IMR-90 (cell line): ENCODE measurements around the gene COX4I1. TPM values are rescaled to one million over a fixed set of nuclear protein-coding genes. Genes with fewer than 3 reads are reported as not detected.

Source experiments
- ATAC-seq: fragments of 200-7000 bp; cut with Tn5 transposase; 2 replicates; pipeline ENCODE4 v1.9.1; 2020; ENCODE audit warnings: low read depth, mild to moderate bottlenecking, moderate library complexity
- BruUV-seq: library from RNA; stranded (reverse); fragments of 400-500 nt; replicated peaks from 2 replicates; lab custom pipeline; 2021; lab: Mats Ljungman, UMichigan
- CTCF ChIA-PET: fragments of 300-600 bp; formaldehyde crosslinking; extraction: SDS; loops from one replicate; lab custom pipeline; 2021; ENCODE audit warnings: antibody characterized with exemption; lab: Yijun Ruan, JAX
- POLR2A ChIA-PET: fragments of 300-600 bp; sonication (Branson Sonifier 250); formaldehyde crosslinking; loops from one replicate; lab custom pipeline; 2022; ENCODE audit warnings: antibody characterized with exemption; ENCODE audit not compliant: unreplicated experiment; lab: Charles Lee
- DNase-seq: peaks from one replicate; pipeline ENCODE4 v3.0.0; 2013
- H2AFZ ChIP-seq: replicated peaks from 2 replicates; pipeline ENCODE3; 2013; ENCODE audit warnings: low read length, mild to moderate bottlenecking; ENCODE audit not compliant: poor library complexity
- H2AK5ac ChIP-seq: 2 replicates; pipeline ENCODE4 v1.6.1; 2013; ENCODE audit warnings: low read depth, low read length, inconsistent platforms
- H2AK9ac ChIP-seq: replicated peaks from 2 replicates; pipeline ENCODE3; 2013; ENCODE audit warnings: mild to moderate bottlenecking, low read depth, low read length, moderate library complexity; ENCODE audit not compliant: poor library complexity
- H2BK120ac ChIP-seq: 2 replicates; pipeline ENCODE4 v1.6.1; 2013; ENCODE audit warnings: low read depth, low read length, inconsistent platforms
- H2BK15ac ChIP-seq: 3 replicates; pipeline ENCODE4 v1.6.1; 2013; ENCODE audit warnings: low read depth, low read length, inconsistent platforms
- H2BK20ac ChIP-seq: 2 replicates; pipeline ENCODE4 v1.6.1; 2013; ENCODE audit warnings: low read depth, mild to moderate bottlenecking, inconsistent platforms, low read length, moderate library complexity
- H2BK5ac ChIP-seq: 2 replicates; pipeline ENCODE4 v1.6.1; 2013; ENCODE audit warnings: mild to moderate bottlenecking, low read depth, low read length, inconsistent platforms; ENCODE audit not compliant: poor library complexity, severe bottlenecking
- H3K14ac ChIP-seq: replicated peaks from 2 replicates; pipeline ENCODE4 v1.6.1; 2013; ENCODE audit warnings: low read depth, low read length, inconsistent platforms
- H3K18ac ChIP-seq: 2 replicates; pipeline ENCODE4 v1.6.1; 2013; ENCODE audit warnings: low read depth, low read length, control low read depth
- H3K23ac ChIP-seq: 2 replicates; pipeline ENCODE4 v1.6.1; 2013; ENCODE audit warnings: low read depth, low read length, inconsistent platforms
- H3K27ac ChIP-seq: 2 replicates; pipeline ENCODE4 v1.5.1; 2013; ENCODE audit warnings: mild to moderate bottlenecking, control low read depth, low read length; ENCODE audit not compliant: insufficient read depth
- H3K27me3 ChIP-seq: 2 replicates; pipeline ENCODE4 v1.6.1; 2013; ENCODE audit warnings: low read length; ENCODE audit not compliant: control insufficient read depth, insufficient read depth
- H3K36me3 ChIP-seq: 2 replicates; pipeline ENCODE4 v1.6.1; 2013; ENCODE audit warnings: low read length, mixed read lengths; ENCODE audit not compliant: control insufficient read depth, insufficient read depth
- H3K4ac ChIP-seq: 2 replicates; pipeline ENCODE4 v1.6.1; 2013; ENCODE audit warnings: low read depth, low read length, inconsistent platforms
- H3K4me1 ChIP-seq: 2 replicates; pipeline ENCODE4 v1.6.1; 2013; ENCODE audit warnings: low read length, mixed read lengths; ENCODE audit not compliant: control insufficient read depth, insufficient read depth
- H3K4me2 ChIP-seq: 2 replicates; pipeline ENCODE4 v1.6.1; 2013; ENCODE audit warnings: low read depth, mild to moderate bottlenecking, control low read depth, low read length, moderate library complexity
- H3K4me3 ChIP-seq: 2 replicates; pipeline ENCODE4 v1.5.1; 2013; ENCODE audit warnings: low read depth, mild to moderate bottlenecking, control low read depth, low read length, moderate library complexity; ENCODE audit not compliant: insufficient read depth
- H3K56ac ChIP-seq: 2 replicates; pipeline ENCODE4 v1.6.1; 2013; ENCODE audit warnings: low read length, inconsistent platforms; ENCODE audit not compliant: insufficient read depth; ENCODE audit errors: extremely low read depth
- H3K79me1 ChIP-seq, 2 experiments: 2 replicates each; pipeline ENCODE4 v1.6.1; 2013; ENCODE audit warnings: low read length in 2 of 2, inconsistent platforms in 1 of 2, low read depth in 1 of 2
- H3K9ac ChIP-seq: 2 replicates; pipeline ENCODE4 v1.6.1; 2013; ENCODE audit warnings: low read depth, low read length, control low read depth
- H3K9me1 ChIP-seq: 2 replicates; pipeline ENCODE4 v1.6.1; 2013; ENCODE audit warnings: low read length, inconsistent platforms; ENCODE audit not compliant: insufficient read depth
- H3K9me3 ChIP-seq: 2 replicates; pipeline ENCODE4 v1.6.1; 2013; ENCODE audit warnings: low read length; ENCODE audit not compliant: control insufficient read depth, insufficient read depth
- H4K20me1 ChIP-seq: 2 replicates; pipeline ENCODE4 v1.6.1; 2013; ENCODE audit warnings: low read length, inconsistent platforms; ENCODE audit not compliant: insufficient read depth
- H4K5ac ChIP-seq: 2 replicates; pipeline ENCODE4 v1.6.1; 2013; ENCODE audit warnings: mild to moderate bottlenecking, low read depth, low read length, control low read depth
- H4K8ac ChIP-seq, 2 experiments: 2 replicates each; pipeline ENCODE4 v1.6.1; 2013; ENCODE audit warnings: low read depth in 2 of 2, low read length in 2 of 2, control low read depth in 1 of 2, inconsistent platforms in 1 of 2
- H4K91ac ChIP-seq: 2 replicates; pipeline ENCODE4 v1.6.1; 2013; ENCODE audit warnings: low read depth, low read length, inconsistent platforms; ENCODE audit not compliant: insufficient read depth
- BHLHE40 ChIP-seq: fragments of 150-350 bp; IDR thresholded peaks from 2 replicates; pipeline ENCODE4 v1.6.1; 2016; ENCODE audit warnings: mild to moderate bottlenecking, low read depth, low read length
- CEBPB ChIP-seq: IDR thresholded peaks from 2 replicates; pipeline ENCODE4 v1.6.1; 2012; ENCODE audit warnings: low read depth, low read length, improper control_type of control experiment
- CHD1 ChIP-seq: IDR thresholded peaks from 2 replicates; pipeline ENCODE4 v1.6.1; 2012; ENCODE audit warnings: low read depth, low read length, improper control_type of control experiment
- FOS ChIP-seq: fragments of 150-350 bp; IDR thresholded peaks from 2 replicates; pipeline ENCODE4 v1.6.1; 2016; ENCODE audit warnings: low read depth, low read length
- MAFK ChIP-seq: IDR thresholded peaks from 2 replicates; pipeline ENCODE4 v1.6.1; 2012; ENCODE audit warnings: low read depth, low read length, improper control_type of control experiment
- MAZ ChIP-seq: IDR thresholded peaks from 2 replicates; pipeline ENCODE4 v1.6.1; 2012; ENCODE audit warnings: low read depth, mild to moderate bottlenecking, low read length, improper control_type of control experiment, moderate library complexity, borderline replicate concordance
- MXI1 ChIP-seq: IDR thresholded peaks from 2 replicates; pipeline ENCODE4 v1.6.1; 2012; ENCODE audit warnings: low read depth, mild to moderate bottlenecking, low read length, moderate library complexity, borderline replicate concordance
- NFE2L2 ChIP-seq: fragments of 150-350 bp; IDR thresholded peaks from 2 replicates; pipeline ENCODE4 v1.6.1; 2016; ENCODE audit warnings: low read depth, mild to moderate bottlenecking, low read length
- POLR2A ChIP-seq: IDR thresholded peaks from 2 replicates; pipeline ENCODE4 v1.6.1; 2012; ENCODE audit warnings: mild to moderate bottlenecking, low read depth, low read length
- RAD21 ChIP-seq: IDR thresholded peaks from 2 replicates; pipeline ENCODE4 v1.6.1; 2012; ENCODE audit warnings: low read length, improper control_type of control experiment
- RCOR1 ChIP-seq: IDR thresholded peaks from 2 replicates; pipeline ENCODE4 v1.6.1; 2012; ENCODE audit warnings: mild to moderate bottlenecking, low read length, improper control_type of control experiment; ENCODE audit not compliant: insufficient replicate concordance
- RFX5 ChIP-seq: IDR thresholded peaks from 2 replicates; pipeline ENCODE4 v1.8.0; 2012; ENCODE audit warnings: low read depth, mild to moderate bottlenecking, low read length, moderate library complexity
- SMC3 ChIP-seq: fragments of 150-350 bp; IDR thresholded peaks from 2 replicates; pipeline ENCODE4 v1.6.1; 2016; ENCODE audit warnings: low read depth, mild to moderate bottlenecking, antibody characterized with exemption, low read length, moderate library complexity
- WGBS, 2 experiments: methylation state at CpG; one replicate each; pipeline versions ENCODE4 v1.1.5 to v1.1.7; 2013; ENCODE audit warnings: missing lambda C conversion rate in 2 of 2; ENCODE audit not compliant: insufficient read length in 1 of 2; ENCODE audit errors: extremely low coverage in 2 of 2; 5-methylcytosine and 5-hydroxymethylcytosine counted together
- dilution Hi-C: fragments of 300-500 bp; cut with HindIII; formaldehyde crosslinking; loops from one replicate; pipeline ENCODE4 v1.14.3; 2018; ENCODE audit warnings: low sequenced_read_pairs; ENCODE audit not compliant: unreplicated experiment
- in situ Hi-C: fragments of 300-500 bp; cut with MboI; formaldehyde crosslinking; loops from 3 replicates; pipeline ENCODE4 v1.14.3; 2019; ENCODE audit warnings: low sequenced_read_pairs, inconsistent platforms, mixed read lengths
- intact Hi-C: fragments of 100-400 bp; cut with micrococcal nuclease; formaldehyde crosslinking; loops from 2 replicates; pipeline ENCODE4 v1.10.0; 2022
- polyA plus RNA-seq, 3 experiments: library from polyadenylated mRNA; depleted of rRNA; stranded (reverse); fragments of >200 nt; gene quantifications; 2 replicates each; pipeline ENCODE4 v1.2.3, GENCODE V29; 2012; ENCODE audit warnings: low replicate concordance in 1 of 3
- total RNA-seq: library from RNA; depleted of rRNA; stranded (reverse); fragments of >200 nt; gene quantifications from 2 replicates; pipeline ENCODE4 v1.2.3, GENCODE V29; 2012
- TF ChIP-seq, protein P1 (sequence below): conservative IDR thresholded peaks from 2 replicates; pipeline ENCODE4 v1.5.1; 2012; ENCODE audit warnings: mild to moderate bottlenecking, low read depth, low read length, improper control_type of control experiment
- TF ChIP-seq, protein P2 (sequence below): fragments of 150-350 bp; IDR thresholded peaks from 2 replicates; pipeline ENCODE4 v1.6.1; 2016; ENCODE audit warnings: low read depth, mild to moderate bottlenecking, low read length, moderate library complexity, borderline replicate concordance

The COX4I1 gene
- total and polyA plus RNA-seq, 2 of the 4 experiments (the other 2 are of a cell fraction), result 397 to 700 TPM

DNA sequence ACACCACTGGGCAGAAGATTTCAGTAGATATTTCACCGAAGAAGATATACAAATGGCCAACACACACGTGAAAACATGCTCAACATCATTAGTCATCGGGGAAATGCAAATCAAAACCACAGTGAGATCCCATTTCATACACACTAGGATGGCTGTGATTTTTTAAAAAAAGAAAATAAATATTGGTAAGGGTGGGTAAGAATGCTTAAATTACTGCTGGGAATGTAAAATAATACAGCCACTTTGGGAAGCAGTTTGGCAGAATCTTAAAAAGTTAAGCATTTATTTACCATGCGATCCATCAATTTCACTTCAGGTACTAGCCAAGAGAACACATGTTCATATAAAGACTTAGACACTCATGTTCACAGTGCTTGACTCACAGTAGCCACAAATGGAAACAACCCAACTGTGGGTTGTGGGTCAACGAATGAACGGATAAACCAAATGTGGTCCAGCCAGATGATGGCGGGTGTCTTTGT lies 42.1 kb upstream of the COX4I1 start:
- no peak overlapping the region for H2BK120ac ChIP-seq
- H2AK9ac ChIP-seq, result no peak overlapping the region
- H3K14ac ChIP-seq, result no peak overlapping the region
- H3K27me3 ChIP-seq, result no peaks in the 10 kb centered on the region; the same call in 1 of the 2 replicates
- H3K56ac ChIP-seq, result no peak overlapping the region
- H3K4me2 ChIP-seq, result no peak overlapping the region; the same call in 1 of the 2 replicates
- H2AFZ ChIP-seq, result no peak overlapping the region
- H3K36me3 ChIP-seq, result no peaks in the 10 kb centered on the region
- H3K4me1 ChIP-seq, result peaks cover 19% of the 10 kb centered on the region
- no peak overlapping the region for H3K4ac ChIP-seq
- ATAC-seq (peak; percentile 69), DNase-seq (peak; percentile 89)
- POLR2A ChIA-PET, result interaction anchor here (0.6 kb wide), 1 partner anchor 12 kb away, joined by 3 read pairs; no protein-coding TSS in a partner anchor
- H4K8ac ChIP-seq, result no peak overlapping the region
- H4K20me1 ChIP-seq, result peaks cover 7% of the 10 kb centered on the region; the same call in 1 of the 2 replicates
- BruUV-seq, result no TSS peak
- intact Hi-C loops (no loop called here), in situ Hi-C loops (no loop called here), dilution Hi-C loops (no loop called here)
- no peak overlapping the region; the same call in 2 of the 3 replicates for H2BK15ac ChIP-seq
- no peak overlapping the region for H4K91ac ChIP-seq
- TF ChIP-seq RCOR1, result no peak
- peak; percentile 83 for TF ChIP-seq BHLHE40
- no peak for TF ChIP-seq RAD21
- TF ChIP-seq, protein P1, sequence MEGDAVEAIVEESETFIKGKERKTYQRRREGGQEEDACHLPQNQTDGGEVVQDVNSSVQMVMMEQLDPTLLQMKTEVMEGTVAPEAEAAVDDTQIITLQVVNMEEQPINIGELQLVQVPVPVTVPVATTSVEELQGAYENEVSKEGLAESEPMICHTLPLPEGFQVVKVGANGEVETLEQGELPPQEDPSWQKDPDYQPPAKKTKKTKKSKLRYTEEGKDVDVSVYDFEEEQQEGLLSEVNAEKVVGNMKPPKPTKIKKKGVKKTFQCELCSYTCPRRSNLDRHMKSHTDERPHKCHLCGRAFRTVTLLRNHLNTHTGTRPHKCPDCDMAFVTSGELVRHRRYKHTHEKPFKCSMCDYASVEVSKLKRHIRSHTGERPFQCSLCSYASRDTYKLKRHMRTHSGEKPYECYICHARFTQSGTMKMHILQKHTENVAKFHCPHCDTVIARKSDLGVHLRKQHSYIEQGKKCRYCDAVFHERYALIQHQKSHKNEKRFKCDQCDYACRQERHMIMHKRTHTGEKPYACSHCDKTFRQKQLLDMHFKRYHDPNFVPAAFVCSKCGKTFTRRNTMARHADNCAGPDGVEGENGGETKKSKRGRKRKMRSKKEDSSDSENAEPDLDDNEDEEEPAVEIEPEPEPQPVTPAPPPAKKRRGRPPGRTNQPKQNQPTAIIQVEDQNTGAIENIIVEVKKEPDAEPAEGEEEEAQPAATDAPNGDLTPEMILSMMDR, result no peak
- TF ChIP-seq, protein P2, sequence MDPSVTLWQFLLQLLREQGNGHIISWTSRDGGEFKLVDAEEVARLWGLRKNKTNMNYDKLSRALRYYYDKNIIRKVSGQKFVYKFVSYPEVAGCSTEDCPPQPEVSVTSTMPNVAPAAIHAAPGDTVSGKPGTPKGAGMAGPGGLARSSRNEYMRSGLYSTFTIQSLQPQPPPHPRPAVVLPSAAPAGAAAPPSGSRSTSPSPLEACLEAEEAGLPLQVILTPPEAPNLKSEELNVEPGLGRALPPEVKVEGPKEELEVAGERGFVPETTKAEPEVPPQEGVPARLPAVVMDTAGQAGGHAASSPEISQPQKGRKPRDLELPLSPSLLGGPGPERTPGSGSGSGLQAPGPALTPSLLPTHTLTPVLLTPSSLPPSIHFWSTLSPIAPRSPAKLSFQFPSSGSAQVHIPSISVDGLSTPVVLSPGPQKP, result no peak
- no peak for TF ChIP-seq CEBPB
- TF ChIP-seq FOS, result no peak; the same call in none of the 2 replicates
- TF ChIP-seq CHD1, result no peak
- no peak for TF ChIP-seq MAZ
- TF ChIP-seq MAFK, result no peak
- TF ChIP-seq RFX5, result no peak
- TF ChIP-seq NFE2L2, result no peak
- TF ChIP-seq SMC3, result no peak
- no peak for TF ChIP-seq POLR2A
- 0 out of 2 replicates have a peak, but pooled peaks have one; percentile 23 for TF ChIP-seq MXI1
- no peak overlapping the region for H2BK20ac ChIP-seq
- H3K23ac ChIP-seq, result no peak overlapping the region
- no peak overlapping the region for H3K9ac ChIP-seq
- WGBS, 2 experiments, result 4% methylated on average over 4 of the region's 7 CpGs; no CpG with 5 or more reads in 1 of the 2 experiments
- H3K27ac ChIP-seq, result peak overlapping the region; percentile 23; the same call in 1 of the 2 replicates
- no peak overlapping the region for H2AK5ac ChIP-seq
- H3K9me1 ChIP-seq, result peaks cover 10% of the 10 kb centered on the region
- H3K9me3 ChIP-seq, result no peaks in the 10 kb centered on the region
- no peak overlapping the region for H3K4me3 ChIP-seq
- CTCF ChIA-PET, result no interaction called here
- no peak overlapping the region for H4K5ac ChIP-seq
- peak overlapping the region; percentile 21 for H2BK5ac ChIP-seq
- H3K79me1 ChIP-seq, result no peaks in the 10 kb centered on the region; a peak in 1 of 4 replicates
- H3K18ac ChIP-seq, result no peak overlapping the region
